CD4-positive, alpha-beta T cell treated with Interleukin-4 for 1 hour (primary cell): ENCODE measurements around the gene ABCA6.

Source experiments
- DNase-seq, 2 donors: peaks; one replicate each; pipeline ENCODE4 v3.0.0-alpha.2; 2020 to 2022

ABCA6 gene

GRCh38 chr17:69046121-69046807 lies 95.4 kb downstream of the ABCA6 start:
- DNase-seq: no peak

DNA sequence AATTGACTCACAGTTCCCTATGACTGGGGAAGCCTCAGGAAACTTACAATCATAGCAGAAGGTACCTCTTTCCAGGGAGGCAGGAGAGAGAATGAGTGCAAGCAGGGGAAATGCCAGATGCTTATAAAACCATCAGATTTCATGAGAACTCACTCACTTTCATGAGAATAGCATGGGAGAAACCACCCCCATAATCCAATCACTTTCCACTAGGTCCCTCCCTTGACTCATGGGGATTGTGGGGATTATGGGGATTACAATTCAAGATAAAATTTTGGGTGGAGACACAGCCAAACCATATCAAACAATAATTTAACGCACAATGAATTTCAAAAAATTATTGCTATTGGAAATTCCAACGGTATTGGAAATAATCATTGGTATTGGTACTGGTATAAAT lies 96.0 kb downstream of the ABCA6 start:
- DNase-seq: no peak

DNA sequence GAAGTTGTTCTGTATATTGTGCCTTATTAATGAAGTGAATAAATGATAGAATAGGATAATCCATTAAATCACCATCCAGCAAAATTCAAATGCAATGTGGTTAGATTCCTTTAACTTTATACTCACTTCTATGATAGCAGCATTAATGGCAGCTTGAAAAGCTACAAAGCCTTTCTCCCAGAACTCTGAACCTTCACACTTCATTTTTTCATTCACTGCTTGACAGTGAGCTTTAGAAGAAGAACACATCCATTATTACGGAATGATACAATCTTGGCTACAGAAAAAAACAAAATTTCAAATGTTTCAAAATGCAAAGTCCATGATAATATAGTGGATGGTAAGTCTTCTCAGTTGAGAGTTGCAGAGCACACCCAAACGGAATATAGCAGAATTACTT lies 97.3 kb downstream of the ABCA6 start:
- DNase-seq: no peak

- no peak for DNase-seq
These were observed 98.5 kb downstream of the ABCA6 start for GRCh38 chr17:69043098-69043734.

GRCh38 chr17:69042308-69042707 lies 99.4 kb downstream of the ABCA6 start:
- no peak for DNase-seq

DNA sequence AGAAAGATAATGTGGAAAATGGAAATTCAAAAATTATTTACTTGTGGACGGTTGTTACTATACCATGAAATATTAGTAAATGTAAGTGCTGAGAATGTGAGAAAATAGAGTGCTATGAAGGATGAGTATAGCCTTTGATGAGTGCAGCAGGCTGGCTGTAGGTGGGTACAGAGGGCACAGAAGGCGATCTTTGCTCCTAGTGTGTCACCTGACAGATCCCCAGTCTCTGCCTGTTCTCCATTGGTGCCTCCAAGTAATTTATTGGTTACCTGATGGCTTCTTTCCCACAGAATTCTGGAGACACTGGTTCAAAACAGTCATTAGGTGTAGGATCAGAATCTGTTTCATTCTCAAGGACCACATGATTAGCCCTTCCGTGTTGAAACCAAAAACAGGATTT lies 109.9 kb downstream of the ABCA6 start:
- no peak for DNase-seq

DNA sequence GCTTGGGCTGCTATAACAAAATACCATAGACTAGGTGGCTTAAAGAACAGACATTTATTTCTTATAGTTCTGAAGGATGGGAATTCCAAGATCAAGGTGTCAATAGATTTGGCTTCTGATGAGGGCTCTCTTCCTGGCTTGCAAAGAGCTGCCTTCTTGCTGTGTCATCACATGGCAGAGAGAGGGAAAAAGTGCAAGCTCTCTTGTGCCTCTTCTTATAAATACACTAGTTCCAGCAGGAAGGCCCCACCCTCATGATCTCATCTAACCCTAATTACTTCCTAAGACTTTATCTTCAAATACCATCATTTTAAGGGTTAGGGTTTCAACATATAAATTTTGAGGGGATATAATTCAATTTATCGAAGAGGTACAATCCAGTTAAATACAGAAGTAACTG lies 111.5 kb downstream of the ABCA6 start:
- DNase-seq: no peak
